ENCODE data around the gene PPARA. TPM values are rescaled to one million over a fixed set of nuclear protein-coding genes. Genes with fewer than 3 reads are reported as not detected.
A peak's percentile ranks its signal among the peaks of the same experiment; 100 is the strongest.

The PPARA gene
- total and polyA plus RNA-seq, 2 donors (not counting 1 experiment from before 2014, with no cell fraction given), result 10.2 to 17.5 TPM

- Histone ChIP-seq H3K4me1 (ENCODE audit: control insufficient read depth, extremely low read depth, insufficient read depth, low read length) (peaks cover 12% of the 10 kb centered on the region), H3K9ac (ENCODE audit: insufficient read depth, low read length) (no peak overlapping the region), H4K20me1 (ENCODE audit: control insufficient read depth, extremely low read depth, insufficient read depth, low read length) (no peaks in the 10 kb centered on the region), H3K4me3 (replicated peaks in 1 of 4; ENCODE audit: control extremely low read depth in 1 of 4, insufficient read depth in 1 of 4, low read depth in 3 of 4, low read length in 4 of 4) (no peak overlapping the region), H2AFZ (ENCODE audit: low read length) (no peak overlapping the region), H3K27ac (ENCODE audit: insufficient read depth, low read length) (no peak overlapping the region), H3K9me3 (ENCODE audit: control insufficient read depth, insufficient read depth, low read depth, low read length) (no peaks in the 10 kb centered on the region), H3K27me3 (ENCODE audit: control insufficient read depth, insufficient read depth, low read length) (no peaks in the 10 kb centered on the region), H3K79me2 (ENCODE audit: control insufficient read depth, insufficient read depth, low read length) (no peaks in the 10 kb centered on the region), H3K4me2 (ENCODE audit: extremely low read depth, insufficient read depth, low read length) (no peak overlapping the region), H3K36me3 (ENCODE audit: control insufficient read depth, insufficient read depth, low read length) (peaks cover 2% of the 10 kb centered on the region)
- TF ChIP-seq EZH2 (IDR thresholded peaks at IDR 0.05; ENCODE audit: low read length, missing control alignments) (no peak), CTCF (conservative IDR thresholded peaks at IDR 0.05 in 1 of 2, IDR thresholded peaks at IDR 0.05 in 1 of 2; ENCODE audit: low read depth in 1 of 2, low read length in 2 of 2) (no peak)
- DNase-seq (ENCODE audit: low read depth in 2 of 2), result no peak
Observed at GRCh38 chr22:46121523-46122287, 28.6 kb upstream of the PPARA start.

- Histone ChIP-seq H3K27me3 (ENCODE audit: control insufficient read depth, insufficient read depth, low read length) (no peaks in the 10 kb centered on the region), H3K9ac (ENCODE audit: insufficient read depth, low read length) (no peak overlapping the region), H3K79me2 (ENCODE audit: control insufficient read depth, insufficient read depth, low read length) (no peaks in the 10 kb centered on the region), H3K4me1 (ENCODE audit: control insufficient read depth, extremely low read depth, insufficient read depth, low read length) (peaks cover 12% of the 10 kb centered on the region), H4K20me1 (ENCODE audit: control insufficient read depth, extremely low read depth, insufficient read depth, low read length) (no peaks in the 10 kb centered on the region), H3K4me2 (ENCODE audit: extremely low read depth, insufficient read depth, low read length) (peak overlapping the region; percentile 23), H3K4me3 (replicated peaks in 1 of 4; ENCODE audit: control extremely low read depth in 1 of 4, insufficient read depth in 1 of 4, low read depth in 3 of 4, low read length in 4 of 4) (no peak overlapping the region), H3K9me3 (ENCODE audit: control insufficient read depth, insufficient read depth, low read depth, low read length) (no peaks in the 10 kb centered on the region), H3K36me3 (ENCODE audit: control insufficient read depth, insufficient read depth, low read length) (peaks cover 1% of the 10 kb centered on the region), H3K27ac (ENCODE audit: insufficient read depth, low read length) (no peak overlapping the region), H2AFZ (ENCODE audit: low read length) (no peak overlapping the region)
- DNase-seq (ENCODE audit: low read depth in 2 of 2), result peak in 1 of 2 donors; percentile 55
- TF ChIP-seq CTCF (conservative IDR thresholded peaks at IDR 0.05 in 1 of 2, IDR thresholded peaks at IDR 0.05 in 1 of 2; ENCODE audit: low read depth in 1 of 2, low read length in 2 of 2) (peak; percentile 67 to 76), EZH2 (IDR thresholded peaks at IDR 0.05; ENCODE audit: low read length, missing control alignments) (no peak)
Observed at GRCh38 chr22:46122511-46122971, 27.8 kb upstream of the PPARA start.

- H3K4me3 ChIP-seq (replicated peaks in 1 of 4; ENCODE audit: control extremely low read depth in 1 of 4, insufficient read depth in 1 of 4, low read depth in 3 of 4, low read length in 4 of 4), result no peak overlapping the region
- no peaks in the 10 kb centered on the region for H3K27me3 ChIP-seq (ENCODE audit: control insufficient read depth, insufficient read depth, low read length)
- H3K9me3 ChIP-seq (ENCODE audit: control insufficient read depth, insufficient read depth, low read depth, low read length), result no peaks in the 10 kb centered on the region
- H3K4me2 ChIP-seq (ENCODE audit: extremely low read depth, insufficient read depth, low read length), result no peak overlapping the region
- H4K20me1 ChIP-seq (ENCODE audit: control insufficient read depth, extremely low read depth, insufficient read depth, low read length), result no peaks in the 10 kb centered on the region
- no peak for TF ChIP-seq EZH2 (IDR thresholded peaks at IDR 0.05; ENCODE audit: low read length, missing control alignments)
- H3K4me1 ChIP-seq (ENCODE audit: control insufficient read depth, extremely low read depth, insufficient read depth, low read length), result peaks cover 12% of the 10 kb centered on the region
- H3K36me3 ChIP-seq (ENCODE audit: control insufficient read depth, insufficient read depth, low read length), result peaks cover 1% of the 10 kb centered on the region
- no peak overlapping the region for H3K27ac ChIP-seq (ENCODE audit: insufficient read depth, low read length)
- no peak overlapping the region for H2AFZ ChIP-seq (ENCODE audit: low read length)
- H3K79me2 ChIP-seq (ENCODE audit: control insufficient read depth, insufficient read depth, low read length), result no peaks in the 10 kb centered on the region
- no peak overlapping the region for H3K9ac ChIP-seq (ENCODE audit: insufficient read depth, low read length)
- DNase-seq (ENCODE audit: low read depth in 2 of 2), result no peak
Observed at GRCh38 chr22:46122980-46123693, 27.2 kb upstream of the PPARA start.

Data from fibroblast of lung (primary cell).